IPS-15b (cell line): ENCODE results near the gene RNF180.

Experiments
- H3K27me3 ChIP-seq: one replicate; pipeline ENCODE4 v1.6.1; 2013; ENCODE audit warnings: low read length; ENCODE audit not compliant: control insufficient read depth, insufficient read depth
- H3K36me3 ChIP-seq: one replicate; pipeline ENCODE4 v1.6.1; 2013; ENCODE audit warnings: low read length; ENCODE audit not compliant: control insufficient read depth, insufficient read depth
- H3K4me1 ChIP-seq: one replicate; pipeline ENCODE4 v1.6.1; 2013; ENCODE audit warnings: mild to moderate bottlenecking, low read length; ENCODE audit not compliant: control insufficient read depth, insufficient read depth
- H3K4me3 ChIP-seq: one replicate; pipeline ENCODE4 v1.5.1; 2013; ENCODE audit warnings: low read depth, low read length
- H3K9ac ChIP-seq: one replicate; pipeline ENCODE4 v1.6.1; 2013; ENCODE audit warnings: low read depth, mild to moderate bottlenecking, low read length
- H3K9me3 ChIP-seq: one replicate; pipeline ENCODE4 v1.6.1; 2013; ENCODE audit warnings: mild to moderate bottlenecking, low read length; ENCODE audit not compliant: control insufficient read depth, insufficient read depth

RNF180 gene

GRCh38 chr5:64418013-64418412 lies 252.4 kb downstream of the RNF180 start:
- Histone ChIP-seq H3K4me1 (no peaks in the 10 kb centered on the region), H3K27me3 (no peaks in the 10 kb centered on the region), H3K36me3 (no peaks in the 10 kb centered on the region), H3K9me3 (no peaks in the 10 kb centered on the region), H3K4me3 (no peak overlapping the region), H3K9ac (no peak overlapping the region)
